Hematopoietic multipotent progenitor cell (in vitro differentiated cells): ENCODE results near the gene JAK1. TPM values are rescaled to one million over a fixed set of nuclear protein-coding genes. Genes with fewer than 3 reads are reported as not detected.
"Not testable (repeated sequence)": the region's sequence is repeated elsewhere in the genome, so short reads cannot be mapped to it uniquely, and the experiment has no call there.

Experiments
- DNase-seq, 3 donors: peaks; one replicate each; pipeline ENCODE4 v3.0.0-alpha.2; 2011 to 2015; ENCODE audit warnings: low read depth in 2 of 3, low spot score in 2 of 3
- total RNA-seq: library from RNA; depleted of rRNA; stranded (reverse); fragments of >200 nt; gene quantifications from one replicate; pipeline ENCODE4 v1.2.3, GENCODE V29; 2012

Gene JAK1
- total RNA-seq: 80.2 TPM

- DNase-seq: peak; percentile 87 to 90 (median 88)
These were observed at the start of gene JAK1 for GRCh38 chr1:64966158-64966971. JAK1 (minus strand) TSS chr1:64966549; CDS start chr1:64886264, 80,285 bp downstream.

- DNase-seq: no peak
These were observed 48.0 kb upstream of the JAK1 start for GRCh38 chr1:65014321-65014720.

DNA sequence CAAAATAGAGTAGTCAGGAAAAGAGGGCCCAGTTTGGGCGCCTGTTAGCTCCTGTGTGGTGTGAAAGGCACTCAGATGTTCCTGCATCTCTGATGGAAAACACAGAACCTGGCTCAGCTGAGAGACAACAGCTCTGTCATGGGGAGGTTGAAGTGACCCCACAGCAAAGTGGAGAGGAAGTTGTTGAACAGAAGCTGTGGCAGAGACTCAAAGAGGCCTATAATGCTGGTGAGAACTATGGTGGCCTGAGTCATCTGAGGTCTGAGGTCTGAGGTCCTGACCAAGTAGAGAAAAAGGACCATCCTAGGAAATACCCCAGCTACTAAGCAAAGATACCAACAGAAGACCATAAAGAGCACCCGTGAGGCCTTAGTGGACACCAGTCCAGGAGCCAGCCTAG lies 45.6 kb upstream of the JAK1 start:
- peak in 2 of 3 donors; percentile 21 to 47 for DNase-seq

GRCh38 chr1:65009724-65010420 lies 43.5 kb upstream of the JAK1 start:
- peak in 1 of 3 donors; percentile 8 for DNase-seq

DNA sequence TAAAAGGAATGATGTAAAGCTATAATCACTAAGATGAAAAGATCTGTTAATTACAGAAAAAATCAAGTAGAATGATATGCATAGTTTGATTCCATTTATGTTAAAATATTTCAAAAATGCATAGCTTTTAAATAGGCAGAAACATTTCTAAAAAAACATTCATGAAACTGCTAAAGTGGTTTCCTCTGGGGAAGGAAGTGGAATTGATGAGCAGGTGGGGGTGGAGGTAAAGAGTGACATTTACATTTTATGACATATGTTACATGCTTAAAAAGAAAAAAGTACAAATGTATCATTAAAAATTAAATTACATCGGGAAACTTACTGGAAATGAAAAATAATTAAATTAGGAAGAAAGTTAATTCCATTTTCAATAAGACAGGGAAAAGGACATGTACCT lies 42.8 kb upstream of the JAK1 start:
- DNase-seq: peak in 1 of 3 donors; percentile 28

GRCh38 chr1:65006806-65007205 lies 40.5 kb upstream of the JAK1 start:
- DNase-seq: no peak

GRCh38 chr1:65003316-65003664 lies 36.9 kb upstream of the JAK1 start:
- DNase-seq: no peak

- peak; percentile 50 to 76 (median 64) for DNase-seq
These were observed 36.4 kb upstream of the JAK1 start for GRCh38 chr1:65002508-65003315.

DNA sequence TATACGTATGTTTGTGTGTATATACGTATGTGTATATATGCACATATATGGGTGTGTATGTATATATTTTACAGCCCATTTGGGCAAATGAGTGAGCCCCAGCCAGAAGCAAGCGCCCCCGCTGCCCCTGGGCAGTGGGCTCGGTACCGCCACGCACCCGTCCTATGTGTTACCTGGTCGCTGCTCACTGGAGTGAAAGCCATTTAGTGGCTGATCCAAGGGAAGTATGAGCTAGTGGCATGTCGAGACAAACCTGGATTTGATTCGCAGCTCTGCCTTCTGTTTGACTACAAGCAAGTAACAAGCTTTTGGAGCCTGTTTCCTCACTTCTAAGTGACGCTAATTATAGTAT lies 35.8 kb upstream of the JAK1 start:
- DNase-seq: no peak

DNA sequence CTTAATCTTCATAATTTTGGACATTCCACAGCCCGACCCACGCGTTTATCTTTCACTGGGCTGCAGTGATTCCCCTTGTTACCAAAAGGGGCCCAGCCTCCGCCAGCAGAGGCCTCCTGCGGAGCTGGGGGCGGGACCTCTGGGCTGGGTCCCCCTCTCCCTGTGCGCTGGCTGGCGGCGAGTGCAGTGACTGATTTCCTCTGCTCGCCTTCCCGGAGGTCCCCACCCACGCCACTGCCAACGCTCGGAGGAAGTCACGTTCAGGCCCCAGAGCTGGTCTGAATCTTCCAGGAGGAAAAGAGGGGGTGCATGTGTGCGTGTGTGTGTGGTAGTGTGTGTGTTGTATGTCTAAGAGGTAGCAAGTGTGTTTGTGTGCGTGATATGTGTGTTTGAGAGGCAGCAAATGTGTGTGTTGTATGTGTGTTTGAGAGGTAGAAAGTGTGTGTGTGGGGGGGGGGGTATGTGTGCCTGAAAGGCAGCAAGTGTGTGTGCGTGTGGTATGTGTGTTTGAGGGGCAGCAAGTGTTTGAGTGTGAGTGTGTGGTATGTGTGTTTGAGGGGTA lies 35.0 kb upstream of the JAK1 start:
- DNase-seq: peak; percentile 35 to 82 (median 81)

GRCh38 chr1:64998425-64998948 lies 32.1 kb upstream of the JAK1 start:
- not testable (repeated sequence) for DNase-seq

DNA sequence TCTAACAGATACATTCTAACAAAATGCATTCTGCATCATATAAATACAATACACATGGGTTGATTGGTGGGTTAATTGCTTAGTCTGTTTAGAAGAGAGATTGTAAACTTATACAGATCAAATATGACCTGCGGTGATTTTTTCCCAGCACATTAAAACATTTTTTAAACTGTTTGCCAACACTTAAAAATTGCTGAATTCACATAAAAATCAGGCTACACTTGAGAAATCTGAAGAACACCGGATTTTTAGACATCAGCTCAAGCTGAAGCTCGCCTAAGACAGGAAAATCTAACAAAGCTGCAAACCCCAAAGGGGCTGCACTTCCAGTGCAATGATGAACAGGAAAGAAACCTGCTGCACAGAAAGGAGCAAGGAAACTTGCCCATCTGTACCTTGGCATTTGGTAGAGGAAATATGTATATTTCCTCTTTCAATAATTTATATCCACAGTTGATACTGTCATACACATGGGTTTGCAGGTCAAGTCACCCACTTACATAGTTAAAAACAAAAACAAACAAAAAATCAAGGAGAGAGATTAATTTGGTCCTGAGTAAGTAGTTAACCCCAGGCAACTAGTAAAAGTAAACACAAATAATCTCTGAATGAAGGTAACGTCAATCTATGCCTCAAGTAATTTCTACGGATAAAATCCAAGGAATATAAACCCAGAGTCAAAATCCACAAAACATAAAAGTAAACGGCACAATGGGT lies 30.4 kb upstream of the JAK1 start:
- no peak for DNase-seq

GRCh38 chr1:64995316-64995715 lies 29.0 kb upstream of the JAK1 start:
- DNase-seq: no peak

GRCh38 chr1:64986903-64987871 lies 20.8 kb upstream of the JAK1 start:
- no peak for DNase-seq

GRCh38 chr1:64984737-64985136 lies 18.4 kb upstream of the JAK1 start:
- DNase-seq: no peak

- DNase-seq: no peak
These were observed 17.8 kb upstream of the JAK1 start for GRCh38 chr1:64984106-64984505.

- no peak for DNase-seq
These were observed 16.8 kb upstream of the JAK1 start for GRCh38 chr1:64983110-64983509.

DNA sequence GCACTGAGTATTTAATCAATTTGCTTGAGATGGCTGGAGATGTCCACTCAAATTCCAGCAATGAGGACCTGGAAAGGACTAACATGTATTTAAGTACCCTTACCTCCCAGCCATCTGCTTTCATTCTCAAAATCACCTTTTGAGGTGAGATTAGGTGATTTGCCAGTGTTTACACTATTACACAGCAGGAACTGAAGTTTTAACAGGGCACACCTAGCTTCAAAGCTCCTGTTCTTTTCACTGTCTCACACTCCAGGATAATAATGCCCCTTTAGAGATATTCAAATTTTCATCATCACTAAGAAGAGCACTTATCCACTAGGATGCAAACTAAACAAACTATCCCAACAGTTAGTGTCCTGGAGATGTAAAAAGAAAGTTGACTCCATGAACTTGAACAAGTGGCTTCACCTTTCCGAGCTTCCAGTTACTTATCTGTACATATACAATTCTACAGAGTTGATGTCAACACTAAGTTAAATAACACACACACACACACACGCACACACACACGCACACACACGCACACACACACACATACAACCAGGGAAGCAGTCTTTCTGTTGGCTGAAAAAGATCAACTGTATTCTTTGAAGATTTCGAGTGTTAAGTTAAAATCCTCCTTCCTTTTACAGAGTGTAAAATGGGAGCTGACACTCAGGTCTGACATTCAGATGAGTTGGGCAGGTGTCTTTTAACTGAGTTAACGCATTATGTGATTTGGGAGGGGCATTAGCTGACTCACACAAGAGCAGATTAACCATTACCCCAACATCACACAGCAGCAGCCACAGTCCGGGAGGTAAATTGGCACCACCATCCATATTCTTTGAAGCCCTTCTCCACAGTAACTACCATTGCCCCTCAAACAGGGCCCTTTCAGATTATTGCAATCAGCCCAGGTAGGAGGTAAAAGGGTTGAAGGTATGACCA lies 15.5 kb upstream of the JAK1 start:
- no peak for DNase-seq
